Neural cell (in vitro differentiated cells): ENCODE measurements around the gene CENPP. TPM values are rescaled to one million over a fixed set of nuclear protein-coding genes. Genes with fewer than 3 reads are reported as not detected.

Experiments
- H2AFZ ChIP-seq: fragments of 200-600, 300-800 bp; sonication (generic), shearing (Covaris generic); 2 replicates; pipeline ENCODE4 v1.6.0; 2014; ENCODE audit warnings: low read depth, mild to moderate bottlenecking, antibody characterized with exemption, low read length, moderate library complexity
- H3F3A ChIP-seq: fragments of 200-600 bp; shearing (Covaris generic); 2 replicates; pipeline ENCODE4 v1.6.1; 2016; ENCODE audit warnings: mild to moderate bottlenecking, moderate library complexity, mixed read lengths, antibody characterized with exemption, low read length; ENCODE audit not compliant: insufficient read depth, poor library complexity, severe bottlenecking
- H3K27ac ChIP-seq: fragments of 200-600, 300-800 bp; sonication (generic), shearing (Covaris generic); 2 replicates; pipeline ENCODE4 v1.5.1; 2014; ENCODE audit warnings: mild to moderate bottlenecking, low read length, moderate library complexity
- H3K27me3 ChIP-seq: fragments of 300-800, 200-600 bp; sonication (generic), shearing (Covaris generic); 2 replicates; pipeline ENCODE4 v1.6.0; 2014; ENCODE audit warnings: mild to moderate bottlenecking, low read depth, low read length, moderate library complexity; ENCODE audit not compliant: insufficient read depth
- H3K36me3 ChIP-seq: fragments of 300-800, 200-600 bp; sonication (generic), shearing (Covaris generic); 2 replicates; pipeline ENCODE4 v1.5.1; 2014; ENCODE audit warnings: mild to moderate bottlenecking, antibody characterized with exemption, low read length, moderate library complexity; ENCODE audit not compliant: insufficient read depth
- H3K4me2 ChIP-seq: fragments of 300-800, 200-600 bp; sonication (generic), shearing (Covaris generic); 2 replicates; pipeline ENCODE4 v1.6.0; 2014; ENCODE audit warnings: mild to moderate bottlenecking, low read length
- H3K4me3 ChIP-seq: fragments of 300-800, 200-600 bp; sonication (generic), shearing (Covaris generic); 2 replicates; pipeline ENCODE4 v1.5.1; 2014; ENCODE audit warnings: mild to moderate bottlenecking, low read length, moderate library complexity
- H3K79me2 ChIP-seq: fragments of 200-600 bp; shearing (Covaris generic); replicated peaks from 2 replicates; pipeline ENCODE4 v1.6.0; 2014; ENCODE audit warnings: mild to moderate bottlenecking, low read length, moderate library complexity; ENCODE audit not compliant: insufficient read depth
- H3K9ac ChIP-seq: fragments of 300-800, 200-600 bp; sonication (generic), shearing (Covaris generic); 2 replicates; pipeline ENCODE4 v1.6.1; 2016; ENCODE audit warnings: mild to moderate bottlenecking, low read length, mixed read lengths
- H3K9me2 ChIP-seq: fragments of 200-600 bp; shearing (Covaris generic); 2 replicates; pipeline ENCODE4 v1.6.1; 2016; ENCODE audit warnings: mild to moderate bottlenecking, low read length, mixed read lengths; ENCODE audit not compliant: insufficient read depth
- H3K9me3 ChIP-seq: fragments of 200-600, 300-800 bp; sonication (generic), shearing (Covaris generic); 2 replicates; pipeline ENCODE4 v1.6.1; 2016; ENCODE audit warnings: mild to moderate bottlenecking, mixed run types, low read length, moderate library complexity, mixed read lengths
- H4K20me1 ChIP-seq: fragments of 200-600 bp; shearing (Covaris generic); 2 replicates; pipeline ENCODE4 v1.6.1; 2016; ENCODE audit warnings: mild to moderate bottlenecking, mixed run types; ENCODE audit not compliant: insufficient read depth
- EP300 ChIP-seq: fragments of 450-650 bp; conservative IDR thresholded peaks from 2 replicates; pipeline ENCODE4 v1.6.1; 2014; ENCODE audit warnings: antibody characterized with exemption, mild to moderate bottlenecking, moderate library complexity; ENCODE audit not compliant: poor library complexity, severe bottlenecking
- EZH2 ChIP-seq: fragments of 200-600, 300-800 bp; shearing (Covaris generic), sonication (generic); IDR thresholded peaks from 2 replicates; pipeline ENCODE4 v1.6.1; 2014; ENCODE audit warnings: antibody characterized with exemption, low read length, borderline replicate concordance, mild to moderate bottlenecking; ENCODE audit not compliant: insufficient read depth, poor library complexity, severe bottlenecking
- MXI1 ChIP-seq: fragments of 450-650 bp; conservative IDR thresholded peaks from 2 replicates; pipeline ENCODE4 v1.6.1; 2014; ENCODE audit warnings: antibody characterized with exemption, mild to moderate bottlenecking; ENCODE audit not compliant: poor library complexity, severe bottlenecking
- POLR2AphosphoS5 ChIP-seq: IDR thresholded peaks from 2 replicates; pipeline ENCODE4 v1.6.1; 2012
- RAD21 ChIP-seq: fragments of 450-650 bp; conservative IDR thresholded peaks from 2 replicates; pipeline ENCODE4 v1.6.1; 2014; ENCODE audit warnings: antibody characterized with exemption, mild to moderate bottlenecking, moderate library complexity
- SMC3 ChIP-seq: fragments of 450-650 bp; conservative IDR thresholded peaks from 2 replicates; pipeline ENCODE4 v1.6.1; 2014; ENCODE audit warnings: antibody characterized with exemption, mild to moderate bottlenecking, moderate library complexity; ENCODE audit not compliant: poor library complexity
- TAF1 ChIP-seq: IDR thresholded peaks from 2 replicates; pipeline ENCODE4 v1.6.1; 2012; ENCODE audit warnings: low read depth
- polyA plus RNA-seq: library from polyadenylated mRNA; depleted of rRNA; stranded (reverse); fragments of >200 nt; gene quantifications from 2 replicates; pipeline ENCODE4 v1.2.3, GENCODE V29; 2014
- TF ChIP-seq, protein P1 (sequence below): IDR thresholded peaks from 2 replicates; pipeline ENCODE4 v1.6.1; 2012; ENCODE audit warnings: borderline replicate concordance
- TF ChIP-seq, protein P2 (sequence below): fragments of 450-650 bp; IDR thresholded peaks from 2 replicates; pipeline ENCODE4 v1.5.1; 2014; ENCODE audit warnings: antibody characterized with exemption, mild to moderate bottlenecking, moderate library complexity; ENCODE audit not compliant: poor library complexity, severe bottlenecking

The CENPP gene
- polyA plus RNA-seq, 1 donor from 2014 or later: 5.0 TPM

DNA sequence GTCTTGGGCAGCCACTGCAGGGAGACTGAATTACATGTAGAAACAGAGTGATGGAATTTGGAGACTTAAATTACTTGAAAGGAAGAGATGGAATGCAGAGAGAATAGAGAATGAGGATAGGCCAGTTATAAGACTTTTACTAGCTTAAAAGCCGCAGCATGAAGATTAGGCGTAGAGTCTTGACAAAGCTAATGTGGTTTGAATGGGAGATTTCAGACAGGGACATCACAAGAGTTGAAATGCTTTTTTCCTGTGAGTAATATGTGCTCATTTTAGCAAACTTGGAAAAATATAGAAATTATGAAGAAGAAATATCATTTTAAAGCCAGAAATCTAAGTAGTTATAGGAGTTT is 7.5 kb downstream of the CENPP start:
- Histone ChIP-seq H2AFZ (no peak overlapping the region), H3K4me2 (no peak overlapping the region), H3K4me3 (no peak overlapping the region), H3K79me2 (no peaks in the 10 kb centered on the region), H3K9me2 (no peaks in the 10 kb centered on the region), H3K27ac (no peak overlapping the region), H4K20me1 (no peaks in the 10 kb centered on the region), H3F3A (no peaks in the 10 kb centered on the region), H3K36me3 (no peaks in the 10 kb centered on the region), H3K27me3 (no peaks in the 10 kb centered on the region), H3K9me3 (no peaks in the 10 kb centered on the region), H3K9ac (no peak overlapping the region)
- TF ChIP-seq POLR2AphosphoS5: no peak
- no peak for TF ChIP-seq TAF1
- no peak for TF ChIP-seq SMC3

DNA sequence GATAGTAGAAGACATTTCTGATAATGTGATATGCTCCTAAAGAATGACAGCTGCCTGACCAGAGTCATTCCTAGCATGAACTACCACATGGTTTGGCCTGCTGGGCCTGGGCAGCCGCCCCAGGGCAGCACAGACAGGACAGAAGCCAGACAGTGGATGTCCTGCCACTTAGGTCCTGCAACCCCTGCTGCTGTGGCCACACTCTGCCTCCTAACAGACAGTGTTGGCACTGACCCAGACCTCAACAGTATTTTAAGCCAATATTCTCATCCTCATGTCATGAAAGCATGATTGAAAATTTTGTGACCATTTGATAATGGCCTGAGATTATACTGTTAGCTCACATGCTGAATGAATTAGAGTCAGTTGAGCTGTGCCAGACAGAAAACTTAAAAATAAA is 15.8 kb downstream of the CENPP start:
- Histone ChIP-seq H3F3A (no peaks in the 10 kb centered on the region), H3K36me3 (no peaks in the 10 kb centered on the region), H3K4me3 (no peak overlapping the region), H3K79me2 (no peaks in the 10 kb centered on the region), H3K9ac (no peak overlapping the region), H3K27me3 (no peaks in the 10 kb centered on the region), H3K27ac (no peak overlapping the region), H3K9me3 (no peaks in the 10 kb centered on the region), H2AFZ (no peak overlapping the region), H3K9me2 (no peaks in the 10 kb centered on the region), H3K4me2 (no peak overlapping the region), H4K20me1 (no peaks in the 10 kb centered on the region)
- no peak for TF ChIP-seq TAF1
- TF ChIP-seq, protein P1, sequence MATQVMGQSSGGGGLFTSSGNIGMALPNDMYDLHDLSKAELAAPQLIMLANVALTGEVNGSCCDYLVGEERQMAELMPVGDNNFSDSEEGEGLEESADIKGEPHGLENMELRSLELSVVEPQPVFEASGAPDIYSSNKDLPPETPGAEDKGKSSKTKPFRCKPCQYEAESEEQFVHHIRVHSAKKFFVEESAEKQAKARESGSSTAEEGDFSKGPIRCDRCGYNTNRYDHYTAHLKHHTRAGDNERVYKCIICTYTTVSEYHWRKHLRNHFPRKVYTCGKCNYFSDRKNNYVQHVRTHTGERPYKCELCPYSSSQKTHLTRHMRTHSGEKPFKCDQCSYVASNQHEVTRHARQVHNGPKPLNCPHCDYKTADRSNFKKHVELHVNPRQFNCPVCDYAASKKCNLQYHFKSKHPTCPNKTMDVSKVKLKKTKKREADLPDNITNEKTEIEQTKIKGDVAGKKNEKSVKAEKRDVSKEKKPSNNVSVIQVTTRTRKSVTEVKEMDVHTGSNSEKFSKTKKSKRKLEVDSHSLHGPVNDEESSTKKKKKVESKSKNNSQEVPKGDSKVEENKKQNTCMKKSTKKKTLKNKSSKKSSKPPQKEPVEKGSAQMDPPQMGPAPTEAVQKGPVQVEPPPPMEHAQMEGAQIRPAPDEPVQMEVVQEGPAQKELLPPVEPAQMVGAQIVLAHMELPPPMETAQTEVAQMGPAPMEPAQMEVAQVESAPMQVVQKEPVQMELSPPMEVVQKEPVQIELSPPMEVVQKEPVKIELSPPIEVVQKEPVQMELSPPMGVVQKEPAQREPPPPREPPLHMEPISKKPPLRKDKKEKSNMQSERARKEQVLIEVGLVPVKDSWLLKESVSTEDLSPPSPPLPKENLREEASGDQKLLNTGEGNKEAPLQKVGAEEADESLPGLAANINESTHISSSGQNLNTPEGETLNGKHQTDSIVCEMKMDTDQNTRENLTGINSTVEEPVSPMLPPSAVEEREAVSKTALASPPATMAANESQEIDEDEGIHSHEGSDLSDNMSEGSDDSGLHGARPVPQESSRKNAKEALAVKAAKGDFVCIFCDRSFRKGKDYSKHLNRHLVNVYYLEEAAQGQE: no peak

GRCh38 chr9:92342825-92343488 is 17.2 kb downstream of the CENPP start:
- Histone ChIP-seq H4K20me1 (no peaks in the 10 kb centered on the region), H3K27ac (no peak overlapping the region), H3K79me2 (no peaks in the 10 kb centered on the region)

More at GRCh38 chr9:92342825-92343488, 17.2 kb downstream of the CENPP start:
- no peaks in the 10 kb centered on the region for H3K27me3 ChIP-seq
- H3K9ac ChIP-seq: no peak overlapping the region
- H3K4me2 ChIP-seq: no peak overlapping the region
- H3F3A ChIP-seq: no peaks in the 10 kb centered on the region
- TF ChIP-seq, protein P1: no peak
- TF ChIP-seq EP300 (no peak), MXI1 (no peak), EZH2 (no peak), POLR2AphosphoS5 (no peak), RAD21 (no peak), SMC3 (no peak), TAF1 (no peak)
- TF ChIP-seq, protein P2, sequence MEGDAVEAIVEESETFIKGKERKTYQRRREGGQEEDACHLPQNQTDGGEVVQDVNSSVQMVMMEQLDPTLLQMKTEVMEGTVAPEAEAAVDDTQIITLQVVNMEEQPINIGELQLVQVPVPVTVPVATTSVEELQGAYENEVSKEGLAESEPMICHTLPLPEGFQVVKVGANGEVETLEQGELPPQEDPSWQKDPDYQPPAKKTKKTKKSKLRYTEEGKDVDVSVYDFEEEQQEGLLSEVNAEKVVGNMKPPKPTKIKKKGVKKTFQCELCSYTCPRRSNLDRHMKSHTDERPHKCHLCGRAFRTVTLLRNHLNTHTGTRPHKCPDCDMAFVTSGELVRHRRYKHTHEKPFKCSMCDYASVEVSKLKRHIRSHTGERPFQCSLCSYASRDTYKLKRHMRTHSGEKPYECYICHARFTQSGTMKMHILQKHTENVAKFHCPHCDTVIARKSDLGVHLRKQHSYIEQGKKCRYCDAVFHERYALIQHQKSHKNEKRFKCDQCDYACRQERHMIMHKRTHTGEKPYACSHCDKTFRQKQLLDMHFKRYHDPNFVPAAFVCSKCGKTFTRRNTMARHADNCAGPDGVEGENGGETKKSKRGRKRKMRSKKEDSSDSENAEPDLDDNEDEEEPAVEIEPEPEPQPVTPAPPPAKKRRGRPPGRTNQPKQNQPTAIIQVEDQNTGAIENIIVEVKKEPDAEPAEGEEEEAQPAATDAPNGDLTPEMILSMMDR: no peak
- no peaks in the 10 kb centered on the region for H3K36me3 ChIP-seq
- H3K9me3 ChIP-seq: no peaks in the 10 kb centered on the region
- H3K9me2 ChIP-seq: no peaks in the 10 kb centered on the region
- H3K4me3 ChIP-seq: no peak overlapping the region
- H2AFZ ChIP-seq: no peak overlapping the region
